CD4-positive, alpha-beta T cell treated with Interleukin-6 for 4 hours (primary cell): ENCODE measurements around the gene TBC1D10A.
A peak's percentile ranks its signal among the peaks of the same experiment; 100 is the strongest.
"Not testable (repeated sequence)": the region's sequence is repeated elsewhere in the genome, so short reads cannot be mapped to it uniquely, and the experiment has no call there.

ENCODE experiments used
- DNase-seq: peaks from one replicate; pipeline ENCODE4 v3.0.0-alpha.2; 2020; ENCODE audit warnings: mixed read lengths

The TBC1D10A gene

GRCh38 chr22:30347255-30347892, 20.6 kb upstream of the TBC1D10A start:
- DNase-seq: no peak

- no peak for DNase-seq
These were observed 17.9 kb upstream of the TBC1D10A start for GRCh38 chr22:30344447-30345200.

- DNase-seq: no peak
These were observed 14.4 kb upstream of the TBC1D10A start for GRCh38 chr22:30340911-30341685.

DNA sequence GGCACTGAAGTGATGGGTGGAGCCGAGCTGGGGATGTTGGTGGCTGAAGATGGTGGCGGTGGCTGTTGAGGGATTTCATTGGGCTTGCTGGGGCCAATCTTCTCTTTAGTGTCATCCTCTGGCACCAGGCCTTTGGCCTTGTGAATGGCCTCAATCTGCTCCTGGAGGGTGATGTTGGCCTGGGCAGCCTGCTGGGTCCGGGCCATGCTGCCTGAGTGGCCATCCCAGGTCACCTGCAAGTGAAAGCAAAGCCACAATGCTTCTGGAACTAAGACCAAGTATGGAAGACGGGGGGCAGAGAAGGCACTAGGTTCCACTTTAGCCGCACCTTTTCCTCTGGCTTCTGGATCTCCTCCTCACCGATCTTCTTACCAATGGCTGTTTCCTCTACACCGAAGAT, 12.1 kb upstream of the TBC1D10A start:
- DNase-seq: no peak

DNA sequence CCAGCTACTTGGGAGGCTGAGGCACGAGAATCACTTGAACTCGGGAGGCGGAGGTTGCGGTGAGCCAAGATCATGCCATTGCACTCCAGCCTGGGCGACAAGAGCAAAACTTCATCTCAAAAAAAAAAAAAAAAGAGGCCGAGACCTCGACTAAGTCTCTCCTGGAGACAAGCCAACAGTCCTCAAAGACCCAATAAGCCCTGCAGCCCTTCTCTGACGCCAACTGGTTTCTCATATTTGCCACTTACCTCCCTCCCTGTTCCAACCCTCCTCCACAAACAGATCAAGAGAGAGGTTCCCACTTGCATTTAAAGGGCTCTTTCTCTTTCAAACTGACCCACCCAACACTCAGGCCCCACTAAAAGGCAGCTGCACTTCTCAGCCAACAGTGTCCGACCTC, 11.6 kb upstream of the TBC1D10A start:
- DNase-seq: not testable (repeated sequence)

GRCh38 chr22:30337461-30337778, 10.7 kb upstream of the TBC1D10A start:
- no peak for DNase-seq

- no peak for DNase-seq
These were observed 10.2 kb upstream of the TBC1D10A start for GRCh38 chr22:30336752-30337460.

DNA sequence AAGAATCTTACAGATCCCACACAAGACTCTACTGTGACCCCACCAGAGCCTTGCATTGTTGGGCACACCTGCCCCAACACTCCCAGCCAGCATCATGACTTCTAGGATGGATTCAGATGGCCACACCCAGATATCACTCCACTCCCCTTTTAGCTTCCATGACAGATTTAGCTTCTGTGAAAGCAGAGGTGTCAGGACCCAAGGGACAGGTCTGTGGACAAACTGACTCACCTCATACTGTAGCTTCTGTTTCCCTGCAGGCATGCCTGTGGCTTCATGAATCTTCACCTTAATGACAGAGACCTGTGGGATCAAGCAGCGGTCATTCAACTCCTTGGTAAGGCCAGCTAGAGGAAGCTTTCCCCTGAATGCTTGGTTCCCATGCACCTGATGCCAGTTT, 8.5 kb upstream of the TBC1D10A start:
- no peak for DNase-seq

GRCh38 chr22:30334646-30335045, 7.9 kb upstream of the TBC1D10A start:
- no peak for DNase-seq

GRCh38 chr22:30333707-30334087, 7.0 kb upstream of the TBC1D10A start:
- no peak for DNase-seq

DNA sequence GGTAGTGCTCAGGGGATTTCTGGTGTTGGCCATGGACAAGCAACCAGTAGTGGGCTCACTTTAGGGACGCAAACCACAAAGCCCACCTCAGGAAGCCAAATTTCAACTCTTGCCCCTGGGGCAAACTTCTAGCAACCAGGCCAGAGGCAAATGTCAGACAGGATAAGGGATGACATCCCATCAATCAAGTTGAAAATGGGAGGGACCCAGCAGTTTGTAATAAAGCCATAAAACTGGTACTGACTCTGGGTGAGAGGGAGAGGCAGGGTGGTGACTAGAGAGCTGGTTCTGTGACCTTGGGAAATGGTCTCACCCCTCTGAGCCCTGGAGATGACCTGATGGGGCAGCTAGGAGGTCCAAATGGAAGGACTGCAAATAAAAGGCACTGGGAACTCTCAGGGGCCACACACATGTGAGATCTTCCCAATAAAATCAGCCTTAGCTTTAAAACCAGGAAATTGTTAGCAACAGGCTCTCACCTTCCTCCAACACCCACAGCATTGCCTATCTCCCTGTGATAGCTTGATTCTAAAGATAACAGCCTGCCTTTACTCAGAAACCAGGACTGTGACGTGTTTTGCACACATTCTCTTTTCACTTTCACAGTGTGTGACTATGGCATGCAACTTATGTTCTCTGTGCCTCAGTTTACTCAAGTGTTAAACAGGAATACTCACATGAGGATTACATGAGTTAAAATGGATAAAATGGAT, 6.4 kb upstream of the TBC1D10A start:
- no peak for DNase-seq

- DNase-seq: no peak
These were observed 5.8 kb upstream of the TBC1D10A start for GRCh38 chr22:30332551-30332950.

DNA sequence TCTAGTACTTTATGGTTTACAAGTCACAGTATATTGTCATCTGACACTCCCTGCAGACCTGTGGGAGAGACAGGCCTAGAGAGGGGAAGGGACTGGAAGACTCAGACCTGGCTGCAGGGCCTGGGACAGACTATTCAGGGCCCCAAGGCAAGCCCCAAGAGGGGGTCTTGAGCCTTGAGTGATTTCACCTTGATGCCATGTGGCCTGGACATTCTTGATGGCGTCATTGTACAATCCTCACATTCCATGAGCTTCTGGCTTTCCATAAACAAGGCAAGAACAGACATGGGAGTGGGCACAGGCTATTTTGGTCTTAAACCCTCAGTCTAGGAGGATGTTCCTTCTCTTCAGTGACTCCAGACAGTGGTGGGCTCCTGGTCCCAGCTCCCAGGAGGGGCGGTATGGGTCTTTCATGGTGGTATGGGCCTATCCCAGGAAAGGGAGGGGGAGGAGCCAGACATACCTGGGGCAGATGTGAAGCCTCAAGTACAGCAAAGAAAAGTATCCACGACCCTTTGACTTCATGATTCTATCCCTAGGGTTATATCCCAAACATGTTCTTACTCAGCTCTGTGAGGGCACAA, 1.8 kb upstream of the TBC1D10A start:
- no peak for DNase-seq

DNA sequence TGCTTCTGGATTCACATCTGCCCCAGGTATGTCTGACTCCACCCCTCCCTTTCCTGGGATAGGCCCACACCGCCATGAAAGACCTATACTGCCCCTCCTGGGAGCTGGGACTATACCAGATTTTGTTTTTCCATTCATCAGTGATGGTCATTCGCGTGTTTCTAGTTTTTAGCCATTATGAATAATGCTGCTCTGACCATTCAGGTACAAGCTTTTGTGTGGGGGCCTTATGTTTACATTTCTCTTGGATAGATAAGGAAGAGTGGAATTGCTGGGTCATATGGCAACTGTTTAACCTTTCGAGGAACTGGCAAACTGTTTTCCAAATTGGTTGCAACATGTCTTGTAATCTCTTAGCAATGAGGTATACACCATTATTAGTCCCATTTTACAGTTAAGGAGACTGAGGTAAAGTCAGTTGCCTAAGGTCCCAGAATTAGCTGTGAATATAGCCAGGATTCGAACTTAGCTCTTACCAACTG, 1.2 kb upstream of the TBC1D10A start:
- DNase-seq: no peak

DNA sequence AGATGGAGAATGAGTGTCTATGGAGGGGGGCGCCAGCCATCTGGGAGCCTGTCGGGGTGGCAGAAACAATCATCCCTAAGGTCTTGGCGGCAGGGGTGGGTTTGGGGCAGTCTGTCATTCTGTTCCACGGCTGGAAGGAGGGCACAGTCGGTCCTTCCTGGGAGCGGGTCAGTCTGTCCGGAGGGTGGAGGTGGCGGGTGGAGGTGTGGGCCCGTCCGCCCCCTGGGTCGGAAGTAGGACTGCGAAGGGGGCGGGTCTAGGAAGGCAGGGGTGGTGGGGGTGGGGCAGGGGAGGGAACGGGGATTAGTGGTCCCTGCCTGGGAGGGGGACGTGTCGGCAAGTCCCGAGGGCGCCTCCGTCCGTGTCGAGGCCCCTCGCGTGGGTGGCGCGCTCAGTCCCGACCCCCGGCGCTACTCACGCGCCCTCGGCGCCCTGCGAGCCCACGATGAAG, 461 bp downstream of the TBC1D10A start:
- peak; percentile 56 for DNase-seq

- no peak for DNase-seq
These were observed 952 bp downstream of the TBC1D10A start for GRCh38 chr22:30325724-30326254.

GRCh38 chr22:30325065-30325720, 1.5 kb downstream of the TBC1D10A start:
- DNase-seq: no peak

GRCh38 chr22:30324014-30324730, 2.6 kb downstream of the TBC1D10A start:
- DNase-seq: peak; percentile 70

- DNase-seq: no peak
These were observed 3.5 kb downstream of the TBC1D10A start for GRCh38 chr22:30323246-30323645.

GRCh38 chr22:30321461-30321860, 5.3 kb downstream of the TBC1D10A start:
- DNase-seq: no peak
